ENCODE results near the gene LGALS1. TPM values are rescaled to one million over a fixed set of nuclear protein-coding genes. Genes with fewer than 3 reads are reported as not detected.

Gene LGALS1
- total and polyA plus RNA-seq, 9 of the 15 experiments (the other 6 are each of a cell fraction or from before 2014, with no cell fraction given): 160 to 800 (median 330) TPM

GRCh38 chr22:37704645-37705044 lies 29.2 kb downstream of the LGALS1 start:
- no TSS peak for BruUV-seq (replicated peaks)

GRCh38 chr22:37705205-37705604 lies 29.8 kb downstream of the LGALS1 start:
- in situ Hi-C loops (cut with MboI): no loop called here
- intact Hi-C loops (cut with micrococcal nuclease): no loop called here
- FAIRE-seq: no peak

More at GRCh38 chr22:37704645-37705044, 29.2 kb downstream of the LGALS1 start:
- H3K79me2 ChIP-seq (ENCODE audit: control insufficient read depth, insufficient read depth, low read length): no peaks in the 10 kb centered on the region
- H3K4me2 ChIP-seq (ENCODE audit: insufficient read depth, low read length): no peak overlapping the region
- no peak overlapping the region for H3K27ac ChIP-seq (ENCODE audit: extremely low read depth, low read depth, low read length)
- CTCF ChIA-PET (ENCODE audit: low intra/inter-chr PET ratio): no interaction called here
- DNase-seq (ENCODE audit: extremely low read depth in 1 of 4, low spot score in 3 of 4) (no peak), FAIRE-seq (no peak), ATAC-seq (no peak)
- no peaks in the 10 kb centered on the region for H4K20me1 ChIP-seq (replicated peaks; ENCODE audit: control insufficient read depth, insufficient read depth, low read length)
- no peaks in the 10 kb centered on the region for H3K9me1 ChIP-seq (ENCODE audit: control insufficient read depth, insufficient read depth, low read length)
- in situ Hi-C loops (cut with MboI): no loop called here
- peaks cover 0 to 12% of the 10 kb centered on the region in 2 experiments; a peak in 2 of 5 replicates for H3K4me1 ChIP-seq (replicated peaks in 1 of 2; ENCODE audit: control insufficient read depth in 2 of 2, insufficient read depth in 2 of 2, low read length in 2 of 2)
- POLR2A ChIA-PET: no interaction called here
- WGBS (ENCODE audit: insufficient coverage, low coverage, missing lambda C conversion rate): 23% methylated on average over 3 of the region's 3 CpGs
- no peak overlapping the region for H2AFZ ChIP-seq (ENCODE audit: low read depth, low read length)
- H3K9me3 ChIP-seq (replicated peaks; ENCODE audit: control insufficient read depth, insufficient read depth, low read depth, low read length): no peaks in the 10 kb centered on the region
- TF ChIP-seq ZNF121 (CRISPR knock-in tag; conservative IDR thresholded peaks at IDR 0.05) (peak; percentile 88), SAFB2 (IDR thresholded peaks at IDR 0.05; ENCODE audit: borderline replicate concordance, low read depth, low read length, severe bottlenecking) (no peak)
- H3K9ac ChIP-seq (ENCODE audit: insufficient read depth in 1 of 2, low read depth in 2 of 2, low read length in 2 of 2): no peak overlapping the region
- H3K27me3 ChIP-seq (ENCODE audit: control insufficient read depth in 2 of 2, insufficient read depth in 2 of 2, low read length in 2 of 2): 0 out of 5 replicates have a peak, but pooled peaks cover 0 to 6% of the 10 kb centered on the region in 2 experiments
- H3K4me3 ChIP-seq: no peak overlapping the region
- no peaks in the 10 kb centered on the region for H3K36me3 ChIP-seq (ENCODE audit: control insufficient read depth, insufficient read depth, low read length)
- intact Hi-C loops (cut with micrococcal nuclease): no loop called here

More at GRCh38 chr22:37705205-37705604, 29.8 kb downstream of the LGALS1 start:
- no peaks in the 10 kb centered on the region for H3K79me2 ChIP-seq (ENCODE audit: control insufficient read depth, insufficient read depth, low read length)
- H3K4me2 ChIP-seq (ENCODE audit: insufficient read depth, low read length): no peak overlapping the region
- 25% methylated on average over 3 of the region's 3 CpGs for WGBS (ENCODE audit: insufficient coverage, low coverage, missing lambda C conversion rate)
- no peaks in the 10 kb centered on the region for H3K9me1 ChIP-seq (ENCODE audit: control insufficient read depth, insufficient read depth, low read length)
- H4K20me1 ChIP-seq (replicated peaks; ENCODE audit: control insufficient read depth, insufficient read depth, low read length): no peaks in the 10 kb centered on the region
- no peaks in the 10 kb centered on the region for H3K9me3 ChIP-seq (replicated peaks; ENCODE audit: control insufficient read depth, insufficient read depth, low read depth, low read length)
- H2AFZ ChIP-seq (ENCODE audit: low read depth, low read length): no peak overlapping the region
- DNase-seq (ENCODE audit: extremely low read depth in 1 of 4, low spot score in 3 of 4) (no peak), ATAC-seq (no peak)
- H3K4me3 ChIP-seq: no peak overlapping the region
- no peak overlapping the region for H3K9ac ChIP-seq (ENCODE audit: insufficient read depth in 1 of 2, low read depth in 2 of 2, low read length in 2 of 2)
- BruUV-seq (replicated peaks): no TSS peak
- H3K4me1 ChIP-seq (replicated peaks in 1 of 2; ENCODE audit: control insufficient read depth in 2 of 2, insufficient read depth in 2 of 2, low read length in 2 of 2): peaks cover 0 to 15% of the 10 kb centered on the region in 2 experiments; a peak in 2 of 5 replicates
- no peak overlapping the region for H3K27ac ChIP-seq (ENCODE audit: extremely low read depth, low read depth, low read length)
- H3K27me3 ChIP-seq (ENCODE audit: control insufficient read depth in 2 of 2, insufficient read depth in 2 of 2, low read length in 2 of 2): 0 out of 5 replicates have a peak, but pooled peaks cover 0 to 6% of the 10 kb centered on the region in 2 experiments
- POLR2A ChIA-PET: no interaction called here
- H3K36me3 ChIP-seq (ENCODE audit: control insufficient read depth, insufficient read depth, low read length): no peaks in the 10 kb centered on the region
- CTCF ChIA-PET (ENCODE audit: low intra/inter-chr PET ratio): no interaction called here
- TF ChIP-seq ELK1 (CRISPR knock-in tag; IDR thresholded peaks at IDR 0.05) (no peak), RBM25 (IDR thresholded peaks at IDR 0.05; ENCODE audit: low read depth, low read length, severe bottlenecking) (peak; percentile 47)

Measured in K562 (cell line).